H7 (cell line): ENCODE data around the gene HNF4A. TPM values are rescaled to one million over a fixed set of nuclear protein-coding genes. Genes with fewer than 3 reads are reported as not detected.
"Not testable (repeated sequence)": the region's sequence is repeated elsewhere in the genome, so short reads cannot be mapped to it uniquely, and the experiment has no call there.

ENCODE experiments used
- DNase-seq: peaks from one replicate; pipeline ENCODE4 v3.0.0; 2012
- H3K27me3 ChIP-seq: 2 replicates; pipeline ENCODE4 v1.6.0; 2011; ENCODE audit warnings: mild to moderate bottlenecking, low read length; ENCODE audit not compliant: control insufficient read depth, insufficient read depth
- H3K36me3 ChIP-seq: replicated peaks from 2 replicates; pipeline ENCODE4 v1.5.1; 2011; ENCODE audit warnings: low read length; ENCODE audit not compliant: control insufficient read depth, insufficient read depth
- H3K4me3 ChIP-seq: 2 replicates; pipeline ENCODE4 v1.5.1; 2011; ENCODE audit warnings: low read depth, mild to moderate bottlenecking, control low read depth, low read length, moderate library complexity; ENCODE audit not compliant: insufficient read depth
- total RNA-seq: library from RNA; depleted of rRNA; stranded (reverse); fragments of >200 nt; shearing (Covaris generic); gene quantifications from 2 replicates; pipeline ENCODE4 v1.2.3, GENCODE V29; 2014

The HNF4A gene
- total RNA-seq, 1 experiment from 2014 or later, result 11.4 TPM

- Histone ChIP-seq H3K4me3 (no peak overlapping the region), H3K36me3 (no peaks in the 10 kb centered on the region), H3K27me3 (no peaks in the 10 kb centered on the region)
- DNase-seq, result no peak
Measured at GRCh38 chr20:44335675-44336074, 19.8 kb upstream of the HNF4A start.

GRCh38 chr20:44336086-44336485 is 19.4 kb upstream of the HNF4A start:
- Histone ChIP-seq H3K27me3 (no peaks in the 10 kb centered on the region), H3K4me3 (no peak overlapping the region), H3K36me3 (no peaks in the 10 kb centered on the region)
- DNase-seq, result peak; percentile 88

GRCh38 chr20:44336725-44337380 is 18.6 kb upstream of the HNF4A start, which contains the start of gene R3HDML:
R3HDML (plus strand) TSS chr20:44337043; CDS start chr20:44337158, 115 bp downstream.
- H3K36me3 ChIP-seq, result no peaks in the 10 kb centered on the region
- no peaks in the 10 kb centered on the region for H3K27me3 ChIP-seq
- DNase-seq, result peak; percentile 43
- no peak within 1 kb of the TSS for H3K4me3 ChIP-seq

- Histone ChIP-seq H3K4me3 (no peak overlapping the region), H3K27me3 (no peaks in the 10 kb centered on the region), H3K36me3 (no peaks in the 10 kb centered on the region)
- no peak for DNase-seq
Measured at GRCh38 chr20:44342248-44342647, 13.3 kb upstream of the HNF4A start.

- Histone ChIP-seq H3K36me3 (no peaks in the 10 kb centered on the region), H3K4me3 (no peak overlapping the region), H3K27me3 (no peaks in the 10 kb centered on the region)
- DNase-seq, result no peak
Measured at GRCh38 chr20:44343162-44343675, 12.3 kb upstream of the HNF4A start.

- no peak overlapping the region for H3K4me3 ChIP-seq
- no peak for DNase-seq
- no peaks in the 10 kb centered on the region for H3K36me3 ChIP-seq
- H3K27me3 ChIP-seq, result no peaks in the 10 kb centered on the region
Measured at GRCh38 chr20:44344723-44345122, 10.8 kb upstream of the HNF4A start.

GRCh38 chr20:44345147-44345546 is 10.4 kb upstream of the HNF4A start:
- Histone ChIP-seq H3K4me3 (no peak overlapping the region), H3K27me3 (no peaks in the 10 kb centered on the region), H3K36me3 (no peaks in the 10 kb centered on the region)
- DNase-seq, result no peak

- H3K27me3 ChIP-seq, DNase-seq, H3K36me3 ChIP-seq, H3K4me3 ChIP-seq: not testable (repeated sequence)
Measured at GRCh38 chr20:44345941-44346340, 9.6 kb upstream of the HNF4A start.

GRCh38 chr20:44348168-44348659 is 7.3 kb upstream of the HNF4A start:
- Histone ChIP-seq H3K27me3 (no peaks in the 10 kb centered on the region), H3K36me3 (no peaks in the 10 kb centered on the region), H3K4me3 (no peak overlapping the region)
- DNase-seq, result no peak

- DNase-seq, result no peak
- no peaks in the 10 kb centered on the region for H3K36me3 ChIP-seq
- H3K27me3 ChIP-seq, result no peaks in the 10 kb centered on the region
- no peak overlapping the region for H3K4me3 ChIP-seq
Measured at GRCh38 chr20:44349349-44349748, 6.2 kb upstream of the HNF4A start.

- Histone ChIP-seq H3K4me3 (no peak overlapping the region), H3K36me3 (no peaks in the 10 kb centered on the region), H3K27me3 (no peaks in the 10 kb centered on the region)
- DNase-seq, result no peak
Measured at GRCh38 chr20:44350567-44350966, 4.9 kb upstream of the HNF4A start.

GRCh38 chr20:44354979-44355497 is 461 bp upstream of the HNF4A start:
- Histone ChIP-seq H3K4me3 (no peak overlapping the region), H3K36me3 (no peaks in the 10 kb centered on the region)

GRCh38 chr20:44356353-44356723 is 839 bp downstream of the HNF4A start:
- H3K36me3 ChIP-seq, result no peaks in the 10 kb centered on the region
- H3K4me3 ChIP-seq, result no peak overlapping the region; the same call in 1 of the 2 replicates
- H3K27me3 ChIP-seq, result no peaks in the 10 kb centered on the region
- no peak for DNase-seq

More at GRCh38 chr20:44354979-44355497, 461 bp upstream of the HNF4A start:
- DNase-seq, result no peak
- H3K27me3 ChIP-seq, result no peaks in the 10 kb centered on the region

GRCh38 chr20:44357020-44357419 is 1.5 kb downstream of the HNF4A start:
- Histone ChIP-seq H3K27me3 (no peaks in the 10 kb centered on the region), H3K4me3 (no peak overlapping the region; the same call in 1 of the 2 replicates), H3K36me3 (no peaks in the 10 kb centered on the region)
- no peak for DNase-seq

- no peaks in the 10 kb centered on the region for H3K36me3 ChIP-seq
- no peaks in the 10 kb centered on the region for H3K27me3 ChIP-seq
- H3K4me3 ChIP-seq, result no peak overlapping the region; the same call in 1 of the 2 replicates
- DNase-seq, result no peak
Measured at GRCh38 chr20:44357555-44358125, 2.1 kb downstream of the HNF4A start.
